H9 (cell line): ENCODE measurements around the gene POLR2M. TPM values are rescaled to one million over a fixed set of nuclear protein-coding genes. Genes with fewer than 3 reads are reported as not detected.

Experiments
- DNase-seq: peaks from one replicate; pipeline ENCODE4 v3.0.0-alpha.2; 2017
- H2AFZ ChIP-seq: one replicate; pipeline ENCODE4 v1.6.1; 2013; ENCODE audit warnings: mild to moderate bottlenecking, low read length, control low read depth, moderate library complexity
- H2AK5ac ChIP-seq: 2 replicates; pipeline ENCODE4 v1.6.1; 2013; ENCODE audit warnings: low read length, control low read depth, mixed read lengths; ENCODE audit not compliant: insufficient read length
- H2BK120ac ChIP-seq: one replicate; pipeline ENCODE4 v1.6.1; 2013; ENCODE audit warnings: low read depth, mild to moderate bottlenecking, low read length, control low read depth, inconsistent platforms; ENCODE audit not compliant: poor library complexity, severe bottlenecking
- H2BK12ac ChIP-seq: 2 replicates; pipeline ENCODE4 v1.6.1; 2013; ENCODE audit warnings: low read length, control low read depth, mixed read lengths, low read depth; ENCODE audit not compliant: insufficient read length
- H2BK15ac ChIP-seq: 2 replicates; pipeline ENCODE4 v1.6.1; 2013; ENCODE audit warnings: low read depth, low read length, control low read depth
- H2BK20ac ChIP-seq: one replicate; pipeline ENCODE4 v1.6.1; 2013; ENCODE audit warnings: low read depth, mild to moderate bottlenecking, low read length, control low read depth, inconsistent platforms; ENCODE audit not compliant: poor library complexity, severe bottlenecking
- H2BK5ac ChIP-seq: 2 replicates; pipeline ENCODE4 v1.6.1; 2013; ENCODE audit warnings: low read length, control low read depth, mixed read lengths; ENCODE audit not compliant: insufficient read length
- H3K14ac ChIP-seq: 2 replicates; pipeline ENCODE4 v1.6.1; 2013; ENCODE audit warnings: low read length, control low read depth; ENCODE audit not compliant: insufficient read depth
- H3K18ac ChIP-seq: 2 replicates; pipeline ENCODE4 v1.6.1; 2013; ENCODE audit warnings: low read depth, mild to moderate bottlenecking, mixed read lengths, low read length, control low read depth; ENCODE audit not compliant: insufficient read length
- H3K23ac ChIP-seq: 2 replicates; pipeline ENCODE4 v1.6.1; 2013; ENCODE audit warnings: low read length, control low read depth, mixed read lengths, low read depth; ENCODE audit not compliant: insufficient read length
- H3K23me2 ChIP-seq: 2 replicates; pipeline ENCODE4 v1.6.1; 2013; ENCODE audit warnings: low read depth, mild to moderate bottlenecking, mixed read lengths, low read length, control low read depth; ENCODE audit not compliant: insufficient read length, poor library complexity, severe bottlenecking
- H3K27ac ChIP-seq: 2 replicates; pipeline ENCODE4 v1.5.1; 2013; ENCODE audit warnings: low read length, control low read depth, mixed read lengths, low read depth; ENCODE audit not compliant: insufficient read length
- H3K27me3 ChIP-seq: 2 replicates; pipeline ENCODE4 v1.6.1; 2013; ENCODE audit warnings: low read length, control low read depth, inconsistent platforms; ENCODE audit not compliant: insufficient read depth
- H3K4ac ChIP-seq: 2 replicates; pipeline ENCODE4 v1.6.1; 2013; ENCODE audit warnings: low read depth, mild to moderate bottlenecking, control low read depth, inconsistent platforms, low read length, moderate library complexity
- H3K4me1 ChIP-seq: 2 replicates; pipeline ENCODE4 v1.6.1; 2013; ENCODE audit warnings: low read length, control low read depth, inconsistent platforms; ENCODE audit not compliant: insufficient read depth
- H3K4me2 ChIP-seq: 2 replicates; pipeline ENCODE4 v1.6.1; 2013; ENCODE audit warnings: low read length, control low read depth, mixed read lengths; ENCODE audit not compliant: insufficient read length, insufficient read depth
- H3K56ac ChIP-seq: 2 replicates; pipeline ENCODE4 v1.6.1; 2013; ENCODE audit warnings: low read depth, mild to moderate bottlenecking, mixed read lengths, low read length, control low read depth; ENCODE audit not compliant: insufficient read length
- H3K79me1 ChIP-seq: 2 replicates; pipeline ENCODE4 v1.6.1; 2013; ENCODE audit warnings: low read depth, mild to moderate bottlenecking, moderate library complexity, low read length, control low read depth, inconsistent platforms; ENCODE audit not compliant: insufficient read depth, poor library complexity, severe bottlenecking
- H3K79me2 ChIP-seq: 2 replicates; pipeline ENCODE4 v1.6.1; 2013; ENCODE audit warnings: low read length, control low read depth, inconsistent platforms; ENCODE audit not compliant: insufficient read depth
- H3K9ac ChIP-seq: 2 replicates; pipeline ENCODE4 v1.6.1; 2013; ENCODE audit warnings: low read length, control low read depth, mixed read lengths; ENCODE audit not compliant: insufficient read length; ENCODE audit errors: extremely low read depth
- H3K9me3 ChIP-seq: one replicate; pipeline ENCODE4 v1.6.1; 2013; ENCODE audit warnings: low read depth, low read length, inconsistent platforms; ENCODE audit not compliant: control insufficient read depth
- H3T11ph ChIP-seq: one replicate; pipeline ENCODE4 v1.6.1; 2013; ENCODE audit warnings: mild to moderate bottlenecking, low read length, control low read depth, inconsistent platforms
- H4K20me1 ChIP-seq: one replicate; pipeline ENCODE4 v1.6.1; 2013; ENCODE audit not compliant: control insufficient read depth, insufficient read length, insufficient read depth
- H4K5ac ChIP-seq: 2 replicates; pipeline ENCODE4 v1.6.1; 2013; ENCODE audit warnings: low read depth, mild to moderate bottlenecking, mixed read lengths, low read length, control low read depth; ENCODE audit not compliant: insufficient read length
- H4K8ac ChIP-seq: replicated peaks from 2 replicates; pipeline ENCODE4 v1.6.1; 2013; ENCODE audit warnings: low read length, control low read depth, mixed read lengths, low read depth; ENCODE audit not compliant: insufficient read length
- H4K91ac ChIP-seq: 2 replicates; pipeline ENCODE4 v1.6.1; 2013; ENCODE audit warnings: low read depth, mild to moderate bottlenecking, moderate library complexity, mixed read lengths, low read length, control low read depth; ENCODE audit not compliant: insufficient read length
- H3K27ac Mint-ChIP-seq, 3 experiments: 2 replicates in 2 of 3; 3 replicates in 1 of 3; pipeline ENCODE4 v1.8.0; 2020 to 2021; ENCODE audit warnings: mixed read lengths in 3 of 3, mild to moderate bottlenecking in 1 of 3, moderate library complexity in 1 of 3
- H3K27me3 Mint-ChIP-seq: 2 replicates; pipeline ENCODE4 v1.8.0; 2021; ENCODE audit warnings: low read depth, mild to moderate bottlenecking, moderate library complexity, mixed read lengths
- H3K36me3 Mint-ChIP-seq, 3 experiments: 2 replicates in 2 of 3; 3 replicates in 1 of 3; pipeline ENCODE4 v1.8.0; 2020 to 2021; ENCODE audit warnings: low read depth in 3 of 3, mixed read lengths in 3 of 3; ENCODE audit not compliant: insufficient read depth in 1 of 3
- H3K4me1 Mint-ChIP-seq, 2 experiments: 2 replicates each; pipeline ENCODE4 v1.8.0; 2020; ENCODE audit warnings: mixed read lengths in 2 of 2
- H3K4me3 Mint-ChIP-seq, 2 experiments: 2 replicates in 1 of 2; 3 replicates in 1 of 2; pipeline ENCODE4 v1.8.0; 2020 to 2021; ENCODE audit warnings: mild to moderate bottlenecking in 2 of 2, mixed read lengths in 2 of 2, moderate library complexity in 1 of 2
- H3K9me3 Mint-ChIP-seq, 2 experiments: 2 replicates in 1 of 2; 3 replicates in 1 of 2; pipeline ENCODE4 v1.8.0; 2020; ENCODE audit warnings: mild to moderate bottlenecking in 2 of 2, mixed read lengths in 2 of 2, moderate library complexity in 1 of 2
- WGBS: extraction: QIAGEN DNeasy Blood & Tissue Kit; methylation state at CpG from one replicate; pipeline ENCODE4 v1.1.7; 2013; ENCODE audit warnings: missing lambda C conversion rate, low lambda C conversion rate, mixed read lengths; ENCODE audit not compliant: insufficient read length; ENCODE audit errors: extremely low coverage; 5-methylcytosine and 5-hydroxymethylcytosine counted together
- total RNA-seq: library from RNA; stranded (reverse); gene quantifications from 2 replicates; pipeline ENCODE4 v1.2.1, GENCODE V29; 2021
- TF ChIP-seq, protein P1 (sequence below): fragments of 200-600 bp; sonication (generic); conservative IDR thresholded peaks from 3 replicates; pipeline ENCODE4 v1.8.0; 2021; ENCODE audit warnings: antibody characterized with exemption, mild to moderate bottlenecking

POLR2M gene
- total RNA-seq, 1 experiment from 2014 or later, result 67.3 TPM

DNA sequence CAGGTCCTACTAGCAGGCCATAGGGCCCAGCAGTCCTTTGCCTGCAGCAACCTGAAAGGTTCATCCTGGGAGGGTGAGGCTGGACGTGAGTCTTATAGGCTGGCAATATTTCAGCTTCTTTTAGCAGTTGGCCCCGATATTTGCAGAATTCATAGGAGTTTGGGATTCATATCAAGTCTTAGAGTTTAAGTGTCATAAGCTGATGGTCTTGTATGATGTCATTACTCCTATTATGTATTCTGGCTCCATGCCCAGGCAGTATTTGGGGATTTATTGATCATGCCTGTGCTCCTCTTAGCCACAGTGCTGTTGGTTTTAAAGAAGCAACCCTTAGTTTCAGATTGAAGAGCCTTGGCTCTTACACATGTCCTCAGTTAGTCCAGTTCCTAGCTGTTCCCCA, 41.3 kb upstream of the POLR2M start:
- no peak overlapping the region for H3K56ac ChIP-seq
- no peak overlapping the region for H2AK5ac ChIP-seq
- no peak overlapping the region for H4K5ac ChIP-seq
- no peaks in the 10 kb centered on the region for H3K9me3 ChIP-seq
- no peak overlapping the region for H3K14ac ChIP-seq
- TF ChIP-seq, protein P1, sequence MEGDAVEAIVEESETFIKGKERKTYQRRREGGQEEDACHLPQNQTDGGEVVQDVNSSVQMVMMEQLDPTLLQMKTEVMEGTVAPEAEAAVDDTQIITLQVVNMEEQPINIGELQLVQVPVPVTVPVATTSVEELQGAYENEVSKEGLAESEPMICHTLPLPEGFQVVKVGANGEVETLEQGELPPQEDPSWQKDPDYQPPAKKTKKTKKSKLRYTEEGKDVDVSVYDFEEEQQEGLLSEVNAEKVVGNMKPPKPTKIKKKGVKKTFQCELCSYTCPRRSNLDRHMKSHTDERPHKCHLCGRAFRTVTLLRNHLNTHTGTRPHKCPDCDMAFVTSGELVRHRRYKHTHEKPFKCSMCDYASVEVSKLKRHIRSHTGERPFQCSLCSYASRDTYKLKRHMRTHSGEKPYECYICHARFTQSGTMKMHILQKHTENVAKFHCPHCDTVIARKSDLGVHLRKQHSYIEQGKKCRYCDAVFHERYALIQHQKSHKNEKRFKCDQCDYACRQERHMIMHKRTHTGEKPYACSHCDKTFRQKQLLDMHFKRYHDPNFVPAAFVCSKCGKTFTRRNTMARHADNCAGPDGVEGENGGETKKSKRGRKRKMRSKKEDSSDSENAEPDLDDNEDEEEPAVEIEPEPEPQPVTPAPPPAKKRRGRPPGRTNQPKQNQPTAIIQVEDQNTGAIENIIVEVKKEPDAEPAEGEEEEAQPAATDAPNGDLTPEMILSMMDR, result no peak
- no peak for DNase-seq
- H3K23me2 ChIP-seq, result no peaks in the 10 kb centered on the region
- H3K27me3 ChIP-seq, result no peaks in the 10 kb centered on the region
- no peak overlapping the region for H3K18ac ChIP-seq
- no peaks in the 10 kb centered on the region for H4K20me1 ChIP-seq
- no peak overlapping the region for H3K9ac ChIP-seq
- Mint-ChIP-seq H3K27me3 (peaks cover 5% of the 10 kb centered on the region), H3K9me3 (no peaks in the 10 kb centered on the region), H3K27ac (no peak overlapping the region), H3K36me3 (no peaks in the 10 kb centered on the region), H3K4me3 (no peak overlapping the region), H3K4me1 (no peaks in the 10 kb centered on the region)
- H2BK120ac ChIP-seq, result no peak overlapping the region
- H2BK15ac ChIP-seq, result no peak overlapping the region
- no peak overlapping the region for H2BK5ac ChIP-seq
- H4K91ac ChIP-seq, result no peak overlapping the region
- no peaks in the 10 kb centered on the region for H3K4me1 ChIP-seq
- no peak overlapping the region for H4K8ac ChIP-seq
- no peak overlapping the region for H3K4ac ChIP-seq
- no peak overlapping the region for H3K23ac ChIP-seq
- no peaks in the 10 kb centered on the region for H3K79me2 ChIP-seq
- no peak overlapping the region for H2BK12ac ChIP-seq
- no peaks in the 10 kb centered on the region for H3K79me1 ChIP-seq
- H3K27ac ChIP-seq, result no peak overlapping the region
- H2AFZ ChIP-seq, result no peak overlapping the region
- no peak overlapping the region for H3T11ph ChIP-seq
- no CpG with 5 or more reads among the region's 2 CpGs for WGBS
- H3K4me2 ChIP-seq, result no peak overlapping the region
- no peak overlapping the region for H2BK20ac ChIP-seq
